ENCODE results near the gene PANX1. TPM values are rescaled to one million over a fixed set of nuclear protein-coding genes. Genes with fewer than 3 reads are reported as not detected.
"Not testable (repeated sequence)": the region's sequence is repeated elsewhere in the genome, so short reads cannot be mapped to it uniquely, and the experiment has no call there.

The PANX1 gene
- total RNA-seq, 1 experiment from 2014 or later: 26.1 TPM

DNA sequence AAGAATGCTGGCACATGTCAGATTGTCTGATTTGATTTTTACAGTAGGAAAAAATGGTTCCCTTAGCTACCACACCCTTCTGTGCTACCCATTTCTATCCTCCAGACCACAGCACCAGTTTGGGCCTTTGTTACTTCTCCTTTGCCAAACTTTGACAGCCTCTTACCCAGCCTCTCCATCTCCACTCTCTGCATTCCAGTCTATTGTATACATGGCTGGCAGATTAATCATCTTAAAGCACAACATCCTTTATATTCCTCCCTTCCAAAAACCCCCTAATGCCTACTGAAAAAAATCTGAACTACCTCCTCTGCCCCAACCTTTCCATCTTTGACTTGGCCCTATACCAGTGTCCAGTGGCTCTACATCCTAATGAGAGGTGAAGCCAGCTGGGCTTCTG is 10.8 kb upstream of the PANX1 start:
- ChIA-PET POLR2A (interaction anchor here (4.4 kb wide), 1 partner anchor 11 kb away, joined by 27 read pairs; the partner anchor contains the start of gene PANX1), CTCF (interaction anchor here (1.1 to 1.9 kb wide), 2 partner anchors 11 to 197 kb away, joined by 6 to 8 read pairs; partner anchors contain the start of gene PANX1)
- H3K9me3 Mint-ChIP-seq (ENCODE audit: unreplicated experiment): peaks cover 15% of the 10 kb centered on the region
- DNase-seq (ENCODE audit: unreplicated experiment): peak; percentile 22
- H3K4me3 Mint-ChIP-seq (ENCODE audit: unreplicated experiment): no peak overlapping the region
- intact Hi-C loops (cut with micrococcal nuclease): no loop called here
- BruUV-seq (replicated peaks): no TSS peak
- H3K27me3 Mint-ChIP-seq (ENCODE audit: insufficient read depth, unreplicated experiment): no peaks in the 10 kb centered on the region
- peaks cover 36% of the 10 kb centered on the region for H3K4me1 Mint-ChIP-seq (ENCODE audit: insufficient read depth, unreplicated experiment)
- H3K27ac Mint-ChIP-seq (ENCODE audit: low read depth, unreplicated experiment): no peak overlapping the region
- H3K36me3 Mint-ChIP-seq (ENCODE audit: insufficient read depth, unreplicated experiment): no peaks in the 10 kb centered on the region
- TF ChIP-seq, protein P1, sequence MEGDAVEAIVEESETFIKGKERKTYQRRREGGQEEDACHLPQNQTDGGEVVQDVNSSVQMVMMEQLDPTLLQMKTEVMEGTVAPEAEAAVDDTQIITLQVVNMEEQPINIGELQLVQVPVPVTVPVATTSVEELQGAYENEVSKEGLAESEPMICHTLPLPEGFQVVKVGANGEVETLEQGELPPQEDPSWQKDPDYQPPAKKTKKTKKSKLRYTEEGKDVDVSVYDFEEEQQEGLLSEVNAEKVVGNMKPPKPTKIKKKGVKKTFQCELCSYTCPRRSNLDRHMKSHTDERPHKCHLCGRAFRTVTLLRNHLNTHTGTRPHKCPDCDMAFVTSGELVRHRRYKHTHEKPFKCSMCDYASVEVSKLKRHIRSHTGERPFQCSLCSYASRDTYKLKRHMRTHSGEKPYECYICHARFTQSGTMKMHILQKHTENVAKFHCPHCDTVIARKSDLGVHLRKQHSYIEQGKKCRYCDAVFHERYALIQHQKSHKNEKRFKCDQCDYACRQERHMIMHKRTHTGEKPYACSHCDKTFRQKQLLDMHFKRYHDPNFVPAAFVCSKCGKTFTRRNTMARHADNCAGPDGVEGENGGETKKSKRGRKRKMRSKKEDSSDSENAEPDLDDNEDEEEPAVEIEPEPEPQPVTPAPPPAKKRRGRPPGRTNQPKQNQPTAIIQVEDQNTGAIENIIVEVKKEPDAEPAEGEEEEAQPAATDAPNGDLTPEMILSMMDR (IDR thresholded peaks at IDR 0.05; ENCODE audit: unreplicated experiment): no peak

DNA sequence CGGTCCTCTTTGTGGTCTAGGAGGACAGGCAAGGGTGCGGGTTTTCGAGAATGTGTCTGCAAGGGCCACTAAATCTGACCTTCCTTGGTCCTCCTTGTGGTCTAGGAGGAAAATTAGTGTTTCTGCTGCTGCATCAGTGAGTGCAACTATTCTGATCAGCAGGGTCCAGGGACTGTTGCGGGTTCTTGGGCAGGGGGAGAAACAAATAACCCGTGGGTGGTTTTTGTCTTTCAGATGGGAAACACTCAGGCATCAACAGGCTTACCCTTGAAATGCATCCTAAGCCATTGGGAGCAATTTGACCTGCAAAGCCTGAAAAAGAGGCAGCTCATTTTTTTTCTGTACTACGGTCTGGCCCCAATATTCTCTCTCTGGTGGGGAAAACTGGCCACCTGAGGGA is 9.0 kb upstream of the PANX1 start:
- DNase-seq (ENCODE audit: unreplicated experiment); intact Hi-C loops (cut with micrococcal nuclease); H3K9me3 Mint-ChIP-seq (ENCODE audit: unreplicated experiment); H3K36me3 Mint-ChIP-seq (ENCODE audit: insufficient read depth, unreplicated experiment); CTCF ChIA-PET; H3K4me3 Mint-ChIP-seq (ENCODE audit: unreplicated experiment); H3K27me3 Mint-ChIP-seq (ENCODE audit: insufficient read depth, unreplicated experiment); H3K27ac Mint-ChIP-seq (ENCODE audit: low read depth, unreplicated experiment); BruUV-seq (replicated peaks): not testable (repeated sequence)
- POLR2A ChIA-PET: interaction anchor here (1.2 to 4.4 kb wide), 2 partner anchors 9 to 12 kb away, joined by 3 to 27 read pairs; partner anchors contain the start of gene PANX1
- peaks cover 29% of the 10 kb centered on the region for H3K4me1 Mint-ChIP-seq (ENCODE audit: insufficient read depth, unreplicated experiment)

DNA sequence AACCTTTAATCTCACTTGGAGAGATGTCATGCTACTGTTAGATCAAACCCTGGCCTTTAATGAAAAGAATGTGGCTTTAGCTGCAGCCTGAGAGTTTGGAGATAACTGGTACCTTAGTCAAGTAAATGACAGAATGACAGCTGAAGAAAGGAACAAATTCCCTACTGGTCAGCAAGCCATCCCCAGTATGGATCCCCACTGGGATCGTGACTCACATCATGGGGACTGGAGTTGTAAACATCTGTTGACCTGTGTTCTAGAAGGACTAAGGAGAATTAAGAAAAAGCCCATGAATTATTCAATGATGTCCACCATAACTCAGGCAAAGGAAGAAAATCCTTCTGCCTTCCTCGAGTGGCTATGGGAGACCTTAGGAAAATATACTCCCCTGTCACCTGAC is 8.1 kb upstream of the PANX1 start:
- peaks cover 24% of the 10 kb centered on the region for H3K4me1 Mint-ChIP-seq (ENCODE audit: insufficient read depth, unreplicated experiment)
- H3K4me3 Mint-ChIP-seq (ENCODE audit: unreplicated experiment); H3K9me3 Mint-ChIP-seq (ENCODE audit: unreplicated experiment); intact Hi-C loops (cut with micrococcal nuclease); H3K27me3 Mint-ChIP-seq (ENCODE audit: insufficient read depth, unreplicated experiment); H3K36me3 Mint-ChIP-seq (ENCODE audit: insufficient read depth, unreplicated experiment); POLR2A ChIA-PET; H3K27ac Mint-ChIP-seq (ENCODE audit: low read depth, unreplicated experiment); DNase-seq (ENCODE audit: unreplicated experiment); BruUV-seq (replicated peaks): not testable (repeated sequence)
- CTCF ChIA-PET: interaction anchor here (0.8 kb wide), 1 partner anchor 64 kb away, joined by 3 read pairs; no protein-coding TSS in a partner anchor

DNA sequence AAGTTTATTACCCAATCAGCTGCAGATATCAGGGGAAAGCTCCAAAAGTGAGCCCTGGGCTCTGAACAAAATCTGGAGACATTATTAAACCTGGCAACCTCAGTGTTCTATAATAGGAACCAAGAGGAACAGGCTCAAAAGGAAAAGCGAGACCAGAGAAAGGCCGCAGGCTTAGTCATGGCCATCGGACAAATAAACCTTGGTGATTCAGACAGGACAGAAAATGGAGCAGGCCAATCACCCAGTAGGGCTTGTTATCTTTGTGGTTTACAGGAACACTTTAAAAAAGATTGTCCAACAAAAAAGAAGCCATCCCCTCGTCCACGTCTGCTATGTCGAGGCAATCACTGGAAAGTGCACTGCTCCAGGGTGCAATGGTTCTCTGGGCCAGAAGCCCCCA is 7.7 kb upstream of the PANX1 start:
- intact Hi-C loops (cut with micrococcal nuclease): no loop called here
- peak; percentile 27 for DNase-seq (ENCODE audit: unreplicated experiment)
- no peaks in the 10 kb centered on the region for H3K27me3 Mint-ChIP-seq (ENCODE audit: insufficient read depth, unreplicated experiment)
- H3K4me3 Mint-ChIP-seq (ENCODE audit: unreplicated experiment): no peak overlapping the region
- no peaks in the 10 kb centered on the region for H3K36me3 Mint-ChIP-seq (ENCODE audit: insufficient read depth, unreplicated experiment)
- no peaks in the 10 kb centered on the region for H3K9me3 Mint-ChIP-seq (ENCODE audit: unreplicated experiment)
- no peak overlapping the region for H3K27ac Mint-ChIP-seq (ENCODE audit: low read depth, unreplicated experiment)
- peaks cover 21% of the 10 kb centered on the region for H3K4me1 Mint-ChIP-seq (ENCODE audit: insufficient read depth, unreplicated experiment)
- no TSS peak for BruUV-seq (replicated peaks)
- TF ChIP-seq, protein P1 (IDR thresholded peaks at IDR 0.05; ENCODE audit: unreplicated experiment): no peak
- POLR2A ChIA-PET: no interaction called here
- CTCF ChIA-PET: interaction anchor here (0.8 kb wide), 1 partner anchor 63 kb away, joined by 3 read pairs; no protein-coding TSS in a partner anchor

DNA sequence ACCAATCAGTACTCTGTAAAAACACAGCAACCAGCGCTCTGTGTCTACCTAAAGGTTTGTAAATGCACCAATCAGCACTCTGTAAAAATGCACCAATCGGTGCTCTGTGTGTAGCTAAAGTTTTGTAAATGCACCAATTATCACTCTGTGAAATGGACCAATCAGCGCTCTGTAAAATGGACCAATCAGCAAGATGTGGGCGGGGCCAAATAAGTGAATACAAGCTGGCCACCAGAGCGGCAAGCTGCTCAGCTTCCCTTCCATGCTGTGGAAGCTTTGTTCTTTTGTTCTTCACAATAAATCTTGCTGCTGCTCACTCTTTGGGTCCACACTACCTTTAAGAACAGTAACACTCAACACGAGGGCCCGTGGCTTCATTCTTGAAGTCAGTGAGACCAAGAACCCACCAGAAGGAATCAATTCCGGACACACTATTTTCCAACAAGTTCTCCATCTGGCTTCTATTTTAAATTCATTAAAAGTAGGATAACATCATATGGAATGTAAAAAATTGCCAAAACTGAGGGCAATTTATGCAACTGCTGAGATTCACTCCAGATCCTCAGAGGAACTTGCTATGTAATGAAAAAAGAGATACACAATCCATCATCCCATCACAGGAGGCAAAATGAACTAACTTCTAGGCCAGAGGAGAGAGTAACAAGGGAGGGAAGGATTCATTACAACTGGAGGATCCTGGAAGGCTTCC is 3.1 kb upstream of the PANX1 start:
- H3K9me3 Mint-ChIP-seq (ENCODE audit: unreplicated experiment): no peaks in the 10 kb centered on the region
- peaks cover 16% of the 10 kb centered on the region for H3K4me1 Mint-ChIP-seq (ENCODE audit: insufficient read depth, unreplicated experiment)
- intact Hi-C loops (cut with micrococcal nuclease): loop anchor here (5.0 kb wide), 1 partner anchor 203 kb away; no protein-coding TSS in a partner anchor
- H3K4me3 Mint-ChIP-seq (ENCODE audit: unreplicated experiment): no peak overlapping the region
- ChIA-PET CTCF (interaction anchor here (1.3 kb wide), 1 partner anchor 230 kb away, joined by 3 read pairs; no protein-coding TSS in a partner anchor), POLR2A (no interaction called here)
- no peak overlapping the region for H3K27ac Mint-ChIP-seq (ENCODE audit: low read depth, unreplicated experiment)
- no peaks in the 10 kb centered on the region for H3K27me3 Mint-ChIP-seq (ENCODE audit: insufficient read depth, unreplicated experiment)
- no peak for DNase-seq (ENCODE audit: unreplicated experiment)
- no peaks in the 10 kb centered on the region for H3K36me3 Mint-ChIP-seq (ENCODE audit: insufficient read depth, unreplicated experiment)
- BruUV-seq (replicated peaks): no TSS peak
- TF ChIP-seq, protein P1 (IDR thresholded peaks at IDR 0.05; ENCODE audit: unreplicated experiment): no peak
